Natural killer cell (primary cell): ENCODE data around the gene GCN1. TPM values are rescaled to one million over a fixed set of nuclear protein-coding genes. Genes with fewer than 3 reads are reported as not detected.

Source experiments
- ATAC-seq, 3 donors: fragments of 150-1000 bp in 2 of 3; fragments of 200-7000 bp in 1 of 3; cut with Tn5 transposase; 1 replicate in 1 of 3; 2 replicates in 2 of 3; pipeline ENCODE4 v1.10.0; 2021; ENCODE audit warnings: mild to moderate bottlenecking in 2 of 3, moderate library complexity in 2 of 3
- DNase-seq, 2 donors: peaks; one replicate each; pipeline versions ENCODE4 v3.0.0 to v3.0.0-alpha.2; 2013 to 2021; ENCODE audit warnings: mixed read lengths in 1 of 2
- H3K27ac ChIP-seq: one replicate; pipeline ENCODE4 v1.5.1; 2013; ENCODE audit warnings: mild to moderate bottlenecking, low read length
- H3K27me3 ChIP-seq: one replicate; pipeline ENCODE4 v1.6.1; 2013; ENCODE audit warnings: low read length; ENCODE audit not compliant: control insufficient read depth, insufficient read depth
- H3K36me3 ChIP-seq: one replicate; pipeline ENCODE4 v1.6.1; 2013; ENCODE audit warnings: low read length; ENCODE audit not compliant: control insufficient read depth, insufficient read depth
- H3K4me1 ChIP-seq: one replicate; pipeline ENCODE4 v1.6.1; 2013; ENCODE audit warnings: low read length; ENCODE audit not compliant: control insufficient read depth, insufficient read depth
- H3K4me3 ChIP-seq: one replicate; pipeline ENCODE4 v1.5.1; 2013; ENCODE audit warnings: low read length
- H3K9me3 ChIP-seq: one replicate; pipeline ENCODE4 v1.6.1; 2013; ENCODE audit warnings: low read length; ENCODE audit not compliant: control insufficient read depth, insufficient read depth
- H3K27ac Mint-ChIP-seq, 2 donors: one replicate each; pipeline ENCODE4 v1.8.0; 2022; ENCODE audit warnings: mild to moderate bottlenecking in 2 of 2, mixed read lengths in 2 of 2, moderate library complexity in 1 of 2
- H3K27me3 Mint-ChIP-seq, 2 donors: one replicate each; pipeline ENCODE4 v1.8.0; 2022; ENCODE audit warnings: low read depth in 2 of 2, mixed read lengths in 2 of 2
- H3K36me3 Mint-ChIP-seq: one replicate; pipeline ENCODE4 v1.8.0; 2022; ENCODE audit warnings: mixed read lengths
- H3K4me1 Mint-ChIP-seq, 2 donors: one replicate each; pipeline ENCODE4 v1.8.0; 2022; ENCODE audit warnings: mixed read lengths in 2 of 2
- H3K4me3 Mint-ChIP-seq: one replicate; pipeline ENCODE4 v1.8.0; 2022; ENCODE audit warnings: mild to moderate bottlenecking, moderate library complexity, mixed read lengths
- H3K9me3 Mint-ChIP-seq, 2 donors: one replicate each; pipeline ENCODE4 v1.8.0; 2022; ENCODE audit warnings: mixed read lengths in 2 of 2
- CTCF ChIP-seq: fragments of 200-600 bp; IDR thresholded peaks from one replicate; pipeline ENCODE4 v1.8.0; 2022; ENCODE audit warnings: antibody characterized with exemption
- WGBS: methylation state at CpG from one replicate; pipeline ENCODE4 v1.1.7; 2013; ENCODE audit warnings: missing lambda C conversion rate; ENCODE audit not compliant: insufficient coverage; 5-methylcytosine and 5-hydroxymethylcytosine counted together
- intact Hi-C: fragments of 100-400 bp; cut with micrococcal nuclease; formaldehyde crosslinking; loops from one replicate; pipeline ENCODE4 v1.14.2; 2022
- total RNA-seq, 4 donors: library from RNA; stranded (reverse); fragments of 120-200 nt in 1 of 4; gene quantifications; one replicate each; pipeline versions ENCODE4 v1.2.3 to v1.2.4, GENCODE V29; 2013 to 2022

The GCN1 gene
- total RNA-seq, 3 donors from 2014 or later (not counting 1 experiment from before 2014, with no cell fraction given): 119 to 141 (median 120) TPM

- no peak for TF ChIP-seq CTCF
- Mint-ChIP-seq H3K4me3 (peak overlapping the region; percentile 49), H3K27me3 (no peaks in the 10 kb centered on the region), H3K36me3 (no peaks in the 10 kb centered on the region), H3K4me1 (peaks cover 70 to 82% of the 10 kb centered on the region in 2 donors), H3K9me3 (no peaks in the 10 kb centered on the region), H3K27ac (peak overlapping the region; percentile 53 to 90)
- WGBS: 81% methylated on average over 9 of the region's 9 CpGs
- DNase-seq (no peak), ATAC-seq (no peak)
- peaks cover 97% of the 10 kb centered on the region for H3K4me1 ChIP-seq
- no peak overlapping the region for H3K4me3 ChIP-seq
- no peaks in the 10 kb centered on the region for H3K9me3 ChIP-seq
- peaks cover 6% of the 10 kb centered on the region for H3K36me3 ChIP-seq
- H3K27ac ChIP-seq: peak overlapping the region; percentile 8
- H3K27me3 ChIP-seq: no peaks in the 10 kb centered on the region
- intact Hi-C loops: no loop called here
Observed at GRCh38 chr12:120241561-120242274, 47.2 kb upstream of the GCN1 start.

DNA sequence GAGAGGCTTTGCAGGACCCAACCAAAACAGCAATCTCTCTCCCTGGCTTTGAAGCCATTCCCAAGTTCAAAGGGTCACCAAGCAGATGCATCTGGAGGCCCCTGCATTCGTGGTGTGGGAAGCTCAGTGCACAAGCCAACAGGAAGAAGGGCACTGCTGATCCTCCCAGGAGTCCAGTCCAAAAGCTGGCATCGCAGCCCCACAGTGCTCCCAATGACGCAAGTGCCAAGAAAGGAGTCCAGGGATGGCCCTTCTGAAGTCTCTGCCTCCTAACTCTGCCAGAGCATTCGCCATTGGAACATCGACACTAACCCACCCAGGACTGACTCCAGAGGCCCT is 45.9 kb upstream of the GCN1 start:
- Mint-ChIP-seq H3K36me3 (no peaks in the 10 kb centered on the region), H3K27me3 (no peaks in the 10 kb centered on the region), H3K9me3 (no peaks in the 10 kb centered on the region), H3K4me1 (peaks cover 73 to 86% of the 10 kb centered on the region in 2 donors), H3K4me3 (peak overlapping the region; percentile 42), H3K27ac (peak overlapping the region; percentile 53 to 90)
- Histone ChIP-seq H3K36me3 (peaks cover 6% of the 10 kb centered on the region), H3K27ac (peak overlapping the region; percentile 14), H3K9me3 (no peaks in the 10 kb centered on the region), H3K4me1 (peaks cover 98% of the 10 kb centered on the region), H3K4me3 (no peak overlapping the region), H3K27me3 (no peaks in the 10 kb centered on the region)
- intact Hi-C loops: no loop called here
- DNase-seq (no peak), ATAC-seq (no peak)
- WGBS: 87% methylated on average over 5 of the region's 5 CpGs
- no peak for TF ChIP-seq CTCF

GRCh38 chr12:120239776-120240494 is 45.4 kb upstream of the GCN1 start:
- no peaks in the 10 kb centered on the region for H3K36me3 Mint-ChIP-seq

More at GRCh38 chr12:120239776-120240494, 45.4 kb upstream of the GCN1 start:
- Mint-ChIP-seq H3K27me3 (no peaks in the 10 kb centered on the region), H3K27ac (peak overlapping the region; percentile 53 to 90), H3K4me1 (peaks cover 73 to 86% of the 10 kb centered on the region in 2 donors), H3K9me3 (no peaks in the 10 kb centered on the region), H3K4me3 (peak overlapping the region; percentile 42)
- ATAC-seq (no peak), DNase-seq (no peak)
- no peaks in the 10 kb centered on the region for H3K9me3 ChIP-seq
- H3K27ac ChIP-seq: peak overlapping the region; percentile 14
- peaks cover 98% of the 10 kb centered on the region for H3K4me1 ChIP-seq
- no peaks in the 10 kb centered on the region for H3K27me3 ChIP-seq
- peaks cover 6% of the 10 kb centered on the region for H3K36me3 ChIP-seq
- intact Hi-C loops: no loop called here
- TF ChIP-seq CTCF: no peak
- H3K4me3 ChIP-seq: no peak overlapping the region
- 60% methylated on average over 2 of the region's 2 CpGs for WGBS
